ENCODE data around the gene KCNQ1. TPM values are rescaled to one million over a fixed set of nuclear protein-coding genes. Genes with fewer than 3 reads are reported as not detected.
A peak's percentile ranks its signal among the peaks of the same experiment; 100 is the strongest.

Gene KCNQ1
- total and polyA plus RNA-seq, 9 of the 15 experiments (the other 6 are each of a cell fraction or from before 2014, with no cell fraction given) = 0.44 TPM; not detected in 8

DNA sequence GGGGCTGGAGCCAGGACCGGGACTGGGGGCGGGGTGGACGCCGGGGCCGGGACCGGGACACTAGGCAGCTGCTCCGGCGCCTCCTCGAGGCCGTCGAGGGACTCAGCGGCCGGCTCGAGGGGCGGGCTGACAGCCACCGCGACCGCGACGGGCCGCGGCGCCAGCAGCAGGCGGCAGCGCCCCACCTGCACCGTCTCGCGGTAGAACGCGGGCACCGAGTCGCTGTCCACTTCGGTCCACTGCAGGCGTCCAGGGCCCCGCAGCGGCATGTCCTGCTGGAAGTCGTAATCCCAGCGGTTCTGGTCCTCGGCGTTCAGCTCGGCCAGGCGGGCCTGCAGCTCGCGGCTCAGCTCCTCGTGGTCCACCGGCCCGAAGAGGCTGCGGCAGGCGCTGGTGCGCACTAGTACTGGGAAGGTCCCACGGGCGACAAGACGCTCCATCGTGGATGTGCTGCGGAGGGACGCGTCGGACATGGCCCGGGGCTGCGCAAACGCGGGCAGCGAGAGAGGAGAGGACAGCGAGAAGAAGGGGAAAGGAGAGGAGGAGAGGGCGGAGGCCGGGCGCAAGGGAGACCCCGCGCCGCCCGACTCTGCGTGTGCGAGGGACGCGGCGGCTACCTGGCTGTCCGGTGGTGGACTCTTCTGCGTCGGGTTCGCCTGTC lies 440.3 kb downstream of the KCNQ1 start (continued):
- TF ChIP-seq, protein P1, sequence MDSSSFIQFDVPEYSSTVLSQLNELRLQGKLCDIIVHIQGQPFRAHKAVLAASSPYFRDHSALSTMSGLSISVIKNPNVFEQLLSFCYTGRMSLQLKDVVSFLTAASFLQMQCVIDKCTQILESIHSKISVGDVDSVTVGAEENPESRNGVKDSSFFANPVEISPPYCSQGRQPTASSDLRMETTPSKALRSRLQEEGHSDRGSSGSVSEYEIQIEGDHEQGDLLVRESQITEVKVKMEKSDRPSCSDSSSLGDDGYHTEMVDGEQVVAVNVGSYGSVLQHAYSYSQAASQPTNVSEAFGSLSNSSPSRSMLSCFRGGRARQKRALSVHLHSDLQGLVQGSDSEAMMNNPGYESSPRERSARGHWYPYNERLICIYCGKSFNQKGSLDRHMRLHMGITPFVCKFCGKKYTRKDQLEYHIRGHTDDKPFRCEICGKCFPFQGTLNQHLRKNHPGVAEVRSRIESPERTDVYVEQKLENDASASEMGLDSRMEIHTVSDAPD (CRISPR knock-in tag; IDR thresholded peaks at IDR 0.05) = no peak
- TF ChIP-seq ZNF444 (CRISPR knock-in tag; IDR thresholded peaks at IDR 0.05) = no peak
- no peak for TF ChIP-seq ZNF77 (CRISPR knock-in tag; IDR thresholded peaks at IDR 0.05)
- TF ChIP-seq EGR1 (conservative IDR thresholded peaks at IDR 0.05) = no peak
- TF ChIP-seq ZBTB5 (IDR thresholded peaks at IDR 0.05) = no peak; the same call in 1 of the 2 replicates
- no peak for TF ChIP-seq CBX2 (IDR thresholded peaks at IDR 0.05; ENCODE audit: insufficient read depth, low read length, poor library complexity, severe bottlenecking)
- no peak for TF ChIP-seq PRPF4 (IDR thresholded peaks at IDR 0.05; ENCODE audit: insufficient read depth, low read depth, low read length, poor library complexity, severe bottlenecking)
- no peak for TF ChIP-seq LEF1 (IDR thresholded peaks at IDR 0.05)
- TF ChIP-seq KDM2B (CRISPR knock-in tag; IDR thresholded peaks at IDR 0.05) = no peak; the same call in none of the 2 replicates
- TF ChIP-seq CREB1 (IDR thresholded peaks at IDR 0.05) = no peak
- peak; percentile 73 for TF ChIP-seq CREB1 (CRISPR knock-in tag; IDR thresholded peaks at IDR 0.05)
- no peak for TF ChIP-seq IRF2 (CRISPR knock-in tag; IDR thresholded peaks at IDR 0.05)
- no peak for TF ChIP-seq RBM34 (IDR thresholded peaks at IDR 0.05; ENCODE audit: borderline replicate concordance, insufficient read depth, low read length)
- 0 out of 2 replicates have a peak, but pooled peaks have one; percentile 24 for TF ChIP-seq TOE1 (IDR thresholded peaks at IDR 0.05; ENCODE audit: borderline replicate concordance)
- TF ChIP-seq TOE1 (CRISPR knock-in tag; IDR thresholded peaks at IDR 0.05; ENCODE audit: borderline replicate concordance, low read depth) = no peak
- 0 out of 2 replicates have a peak, but pooled peaks have one; percentile 3 for TF ChIP-seq CREM (IDR thresholded peaks at IDR 0.05; ENCODE audit: low read depth)
- TF ChIP-seq, protein P2, sequence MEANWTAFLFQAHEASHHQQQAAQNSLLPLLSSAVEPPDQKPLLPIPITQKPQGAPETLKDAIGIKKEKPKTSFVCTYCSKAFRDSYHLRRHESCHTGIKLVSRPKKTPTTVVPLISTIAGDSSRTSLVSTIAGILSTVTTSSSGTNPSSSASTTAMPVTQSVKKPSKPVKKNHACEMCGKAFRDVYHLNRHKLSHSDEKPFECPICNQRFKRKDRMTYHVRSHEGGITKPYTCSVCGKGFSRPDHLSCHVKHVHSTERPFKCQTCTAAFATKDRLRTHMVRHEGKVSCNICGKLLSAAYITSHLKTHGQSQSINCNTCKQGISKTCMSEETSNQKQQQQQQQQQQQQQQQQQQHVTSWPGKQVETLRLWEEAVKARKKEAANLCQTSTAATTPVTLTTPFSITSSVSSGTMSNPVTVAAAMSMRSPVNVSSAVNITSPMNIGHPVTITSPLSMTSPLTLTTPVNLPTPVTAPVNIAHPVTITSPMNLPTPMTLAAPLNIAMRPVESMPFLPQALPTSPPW (CRISPR knock-in tag; IDR thresholded peaks at IDR 0.05) = no peak
- TF ChIP-seq TAF9B (IDR thresholded peaks at IDR 0.05; ENCODE audit: partially characterized antibody) = no peak
- TF ChIP-seq, protein P3, sequence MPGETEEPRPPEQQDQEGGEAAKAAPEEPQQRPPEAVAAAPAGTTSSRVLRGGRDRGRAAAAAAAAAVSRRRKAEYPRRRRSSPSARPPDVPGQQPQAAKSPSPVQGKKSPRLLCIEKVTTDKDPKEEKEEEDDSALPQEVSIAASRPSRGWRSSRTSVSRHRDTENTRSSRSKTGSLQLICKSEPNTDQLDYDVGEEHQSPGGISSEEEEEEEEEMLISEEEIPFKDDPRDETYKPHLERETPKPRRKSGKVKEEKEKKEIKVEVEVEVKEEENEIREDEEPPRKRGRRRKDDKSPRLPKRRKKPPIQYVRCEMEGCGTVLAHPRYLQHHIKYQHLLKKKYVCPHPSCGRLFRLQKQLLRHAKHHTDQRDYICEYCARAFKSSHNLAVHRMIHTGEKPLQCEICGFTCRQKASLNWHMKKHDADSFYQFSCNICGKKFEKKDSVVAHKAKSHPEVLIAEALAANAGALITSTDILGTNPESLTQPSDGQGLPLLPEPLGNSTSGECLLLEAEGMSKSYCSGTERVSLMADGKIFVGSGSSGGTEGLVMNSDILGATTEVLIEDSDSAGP (CRISPR knock-in tag; IDR thresholded peaks at IDR 0.05) = peak; percentile 41; the same call in 1 of the 2 replicates
- no peak for TF ChIP-seq HNRNPK (IDR thresholded peaks at IDR 0.05; ENCODE audit: low read depth, low read length, poor library complexity, severe bottlenecking)
- TF ChIP-seq ETV1 (tag; conservative IDR thresholded peaks at IDR 0.05; ENCODE audit: low read depth) = no peak
- no peak for TF ChIP-seq ETS2 (tag; IDR thresholded peaks at IDR 0.05; ENCODE audit: borderline replicate concordance, poor library complexity, severe bottlenecking)
